K562 (cell line): Measurements from ENCODE around the gene PRSS57. TPM values are rescaled to one million over a fixed set of nuclear protein-coding genes. Genes with fewer than 3 reads are reported as not detected.

Experiments
- HMGN3 ChIP-seq: IDR thresholded peaks from 2 replicates; pipeline ENCODE4 v1.6.1; 2011; ENCODE audit warnings: borderline replicate concordance, low read depth, mild to moderate bottlenecking, mixed read lengths, low read length; ENCODE audit not compliant: insufficient read length; ENCODE audit errors: extremely low read depth
- HMGXB4 ChIP-seq: sonication (generic); formaldehyde crosslinking; IDR thresholded peaks from 2 replicates; pipeline ENCODE4 v1.8.1; 2023; ENCODE audit warnings: mild to moderate bottlenecking, missing genetic modification reagents
- MCM3 ChIP-seq: fragments of 450-650 bp; IDR thresholded peaks from 2 replicates; pipeline ENCODE4 v1.6.1; 2016
- PKNOX1 ChIP-seq: fragments of 450-650 bp; IDR thresholded peaks from 2 replicates; pipeline ENCODE4 v1.6.1; 2016
- SNIP1 ChIP-seq: fragments of 450-650 bp; IDR thresholded peaks from 2 replicates; pipeline ENCODE4 v1.7.1; 2017; ENCODE audit warnings: low read depth, mild to moderate bottlenecking
- STAG1 ChIP-seq: sonication (generic); formaldehyde crosslinking; IDR thresholded peaks from 2 replicates; pipeline ENCODE4 v1.5.0; 2020; ENCODE audit warnings: missing genetic modification reagents, borderline replicate concordance
- THRB ChIP-seq: fragments of 450-650 bp; formaldehyde crosslinking; conservative IDR thresholded peaks from 2 replicates; pipeline ENCODE4 v1.4.0; 2022; ENCODE audit warnings: mild to moderate bottlenecking, missing genetic modification characterization
- USF1 ChIP-seq: sonication (generic); formaldehyde crosslinking; IDR thresholded peaks from 2 replicates; pipeline ENCODE4 v1.9.0; 2022; ENCODE audit warnings: mild to moderate bottlenecking, missing genetic modification reagents
- ZMIZ1 ChIP-seq, 2 experiments: fragments of 150-350 bp in 1 of 2; IDR thresholded peaks; 2 replicates each; pipeline ENCODE4 v1.6.1; 2012 to 2016; ENCODE audit warnings: low read depth in 2 of 2, low read length in 2 of 2, mild to moderate bottlenecking in 1 of 2, moderate library complexity in 1 of 2
- ZNF253 ChIP-seq: fragments of 250-450 bp; sonication (Bioruptor Pico); conservative IDR thresholded peaks from 2 replicates; pipeline ENCODE4 v1.6.1; 2021; ENCODE audit warnings: mild to moderate bottlenecking
- ZNF518B ChIP-seq: fragments of 250-450 bp; sonication (Bioruptor Pico); IDR thresholded peaks from 2 replicates; pipeline ENCODE4 v1.5.0; 2021; ENCODE audit warnings: mild to moderate bottlenecking, moderate library complexity
- polyA plus RNA-seq, 8 experiments: library from polyadenylated mRNA; depleted of rRNA in 4 of 8; stranded (reverse) in 5 of 8; unstranded in 3 of 8; fragments of >200 nt; fragmentation: Nextera tagmentation in 2 of 8; fragmentation: Illumina TruSeq in 1 of 8; extraction: Ambion mirVana in 2 of 8; extraction: Trizol in 1 of 8; gene quantifications; 2 replicates each; pipeline versions ENCODE4 v1.2.1 to v1.2.3, GENCODE V29; 2011 to 2014; ENCODE audit warnings: inconsistent platforms in 1 of 8, missing spikeins in 1 of 8
- total RNA-seq, 7 experiments: library from RNA; depleted of rRNA in 6 of 7; stranded (reverse); fragments of >200 nt in 6 of 7; fragmentation: Illumina TruSeq in 2 of 7; extraction: Trizol in 2 of 7; gene quantifications; 2 replicates each; pipeline versions ENCODE4 v1.2.1 to v1.2.3, GENCODE V29; 2011 to 2021; ENCODE audit warnings: low replicate concordance in 1 of 7

The PRSS57 gene
- total and polyA plus RNA-seq, 9 of the 15 experiments (the other 6 are each of a cell fraction or from before 2014, with no cell fraction given): 0.06 to 2.5 (median 1.3) TPM; not detected in 3

- TF ChIP-seq ZMIZ1 (IDR thresholded peaks at IDR 0.05; ENCODE audit: low read depth in 2 of 2, low read length in 2 of 2) (peak in 1 of 2 experiments; percentile 37; a peak in 1 of 4 replicates), ZNF518B (no peak), USF1 (CRISPR knock-in tag) (peak; percentile 88), MCM3 (no peak), HMGXB4 (CRISPR knock-in tag) (peak; percentile 91; the same call in 1 of the 2 replicates), HMGN3 (peak; percentile 74), SNIP1 (no peak), THRB (CRISPR knock-in tag) (peak; percentile 93), ZNF253 (no peak), STAG1 (CRISPR knock-in tag) (no peak), PKNOX1 (peak; percentile 57; the same call in 1 of the 2 replicates)
Observed at GRCh38 chr19:680287-681028, 14.8 kb downstream of the PRSS57 start (continued).
